Measurements from ENCODE around the gene YRDC.

Gene YRDC

GRCh38 chr1:37807555-37808368 lies at the start of gene YRDC, which contains the start of gene C1orf122:
Gene YRDC (minus strand): TSS chr1:37808208. CDS start chr1:37808180, 28 bp downstream.
Gene C1orf122 (plus strand): TSS chr1:37807790. CDS start chr1:37808405, 615 bp downstream.
- peak; percentile 93 for DNase-seq

GRCh38 chr1:37854406-37854805 lies 46.4 kb upstream of the YRDC start:
- DNase-seq = no peak

GRCh38 chr1:37853157-37853556 lies 45.1 kb upstream of the YRDC start:
- no peak for DNase-seq

GRCh38 chr1:37851782-37852210 lies 43.8 kb upstream of the YRDC start:
- no peak for DNase-seq

- DNase-seq = no peak
These were observed 43.3 kb upstream of the YRDC start for GRCh38 chr1:37851262-37851661.

GRCh38 chr1:37850352-37850955 lies 42.4 kb upstream of the YRDC start:
- no peak for DNase-seq

GRCh38 chr1:37849480-37849879 lies 41.5 kb upstream of the YRDC start:
- DNase-seq = no peak

- no peak for DNase-seq
These were observed 38.8 kb upstream of the YRDC start for GRCh38 chr1:37846647-37847339.

GRCh38 chr1:37845786-37846185 lies 37.8 kb upstream of the YRDC start:
- no peak for DNase-seq

- DNase-seq = no peak
These were observed 37.1 kb upstream of the YRDC start for GRCh38 chr1:37845049-37845646.

GRCh38 chr1:37844536-37844935 lies 36.5 kb upstream of the YRDC start:
- no peak for DNase-seq

- DNase-seq = no peak
These were observed 33.6 kb upstream of the YRDC start for GRCh38 chr1:37841652-37842051.

GRCh38 chr1:37840711-37841110 lies 32.7 kb upstream of the YRDC start:
- DNase-seq = no peak

GRCh38 chr1:37839676-37840075 lies 31.7 kb upstream of the YRDC start:
- no peak for DNase-seq

GRCh38 chr1:37836788-37837187 lies 28.8 kb upstream of the YRDC start:
- no peak for DNase-seq

GRCh38 chr1:37831809-37832208 lies 23.8 kb upstream of the YRDC start:
- no peak for DNase-seq

GRCh38 chr1:37831109-37831508 lies 23.1 kb upstream of the YRDC start:
- no peak for DNase-seq

- DNase-seq = no peak
These were observed 20.5 kb upstream of the YRDC start for GRCh38 chr1:37828410-37829074.

- no peak for DNase-seq
These were observed 17.5 kb upstream of the YRDC start for GRCh38 chr1:37825506-37825905.

GRCh38 chr1:37824001-37824400 lies 16.0 kb upstream of the YRDC start:
- DNase-seq = no peak

- DNase-seq = no peak
These were observed 15.2 kb upstream of the YRDC start for GRCh38 chr1:37822906-37823815.

GRCh38 chr1:37821481-37821880 lies 13.5 kb upstream of the YRDC start:
- DNase-seq = no peak
